Stimulated activated CD4-positive, alpha-beta T cell treated with anti-CD3 and anti-CD28 coated beads, Interleukin-4, amount 100 ng/mL, for 48 hours (primary cell): ENCODE results near the gene PEPD.

Source experiments
- DNase-seq, 2 donors: peaks; one replicate each; pipeline ENCODE4 v3.0.0-alpha.2; 2020; ENCODE audit warnings: low read depth in 2 of 2

PEPD gene

GRCh38 chr19:33440241-33440640 lies 81.3 kb downstream of the PEPD start:
- no peak for DNase-seq

- no peak for DNase-seq
These were observed 82.4 kb downstream of the PEPD start for GRCh38 chr19:33438987-33439781.

GRCh38 chr19:33437821-33438671 lies 83.5 kb downstream of the PEPD start:
- no peak for DNase-seq

- DNase-seq = no peak
These were observed 84.2 kb downstream of the PEPD start for GRCh38 chr19:33437393-33437820.

- DNase-seq = no peak
These were observed 84.9 kb downstream of the PEPD start for GRCh38 chr19:33436360-33437345.

GRCh38 chr19:33435706-33436359 lies 85.8 kb downstream of the PEPD start:
- no peak for DNase-seq

GRCh38 chr19:33434886-33435705 lies 86.5 kb downstream of the PEPD start:
- no peak for DNase-seq

- no peak for DNase-seq
These were observed 87.3 kb downstream of the PEPD start for GRCh38 chr19:33434069-33434885.

- no peak for DNase-seq
These were observed 89.0 kb downstream of the PEPD start for GRCh38 chr19:33432446-33433170.

- DNase-seq = no peak
These were observed 89.6 kb downstream of the PEPD start for GRCh38 chr19:33432015-33432414.

- peak; percentile 47 to 66 for DNase-seq
These were observed 90.8 kb downstream of the PEPD start for GRCh38 chr19:33430674-33431277.

- DNase-seq = no peak
These were observed 91.5 kb downstream of the PEPD start for GRCh38 chr19:33429891-33430673.

GRCh38 chr19:33428627-33429125 lies 92.9 kb downstream of the PEPD start:
- DNase-seq = no peak

GRCh38 chr19:33427801-33428626 lies 93.6 kb downstream of the PEPD start:
- no peak for DNase-seq

GRCh38 chr19:33426621-33427361 lies 94.8 kb downstream of the PEPD start:
- DNase-seq = no peak

GRCh38 chr19:33424181-33424580 lies 97.4 kb downstream of the PEPD start:
- DNase-seq = no peak
